Calu3 (cell line): ENCODE results near the gene ADAMTS17. TPM values are rescaled to one million over a fixed set of nuclear protein-coding genes. Genes with fewer than 3 reads are reported as not detected.

Experiments
- BruUV-seq: library from RNA; stranded (reverse); fragments of 400-500 nt; replicated peaks from 2 replicates; lab custom pipeline; 2021; lab: Mats Ljungman, UMichigan
- CTCF ChIA-PET: fragments of 300-600 bp; sonication (Branson Sonifier 250); formaldehyde crosslinking; loops from one replicate; lab custom pipeline; 2022; ENCODE audit warnings: antibody characterized with exemption; lab: Charles Lee
- DNase-seq: peaks from one replicate; pipeline ENCODE4 v3.0.0; 2022
- H3K27ac Mint-ChIP-seq: one replicate; pipeline ENCODE4 v1.8.0; 2022; ENCODE audit warnings: mixed read lengths; ENCODE audit not compliant: unreplicated experiment
- H3K27me3 Mint-ChIP-seq: one replicate; pipeline ENCODE4 v1.8.0; 2022; ENCODE audit warnings: mixed read lengths; ENCODE audit not compliant: unreplicated experiment
- H3K36me3 Mint-ChIP-seq: one replicate; pipeline ENCODE4 v1.8.0; 2022; ENCODE audit warnings: mild to moderate bottlenecking, moderate library complexity, mixed read lengths; ENCODE audit not compliant: insufficient read depth, unreplicated experiment
- H3K4me1 Mint-ChIP-seq: one replicate; pipeline ENCODE4 v1.8.0; 2022; ENCODE audit warnings: mild to moderate bottlenecking, low read depth, mixed read lengths; ENCODE audit not compliant: unreplicated experiment
- H3K4me3 Mint-ChIP-seq: one replicate; pipeline ENCODE4 v1.8.0; 2022; ENCODE audit warnings: mild to moderate bottlenecking, low read depth, moderate library complexity, mixed read lengths; ENCODE audit not compliant: unreplicated experiment
- H3K9me3 Mint-ChIP-seq: one replicate; pipeline ENCODE4 v1.8.0; 2022; ENCODE audit warnings: low read depth, mixed read lengths; ENCODE audit not compliant: unreplicated experiment
- intact Hi-C: fragments of 100-400 bp; cut with micrococcal nuclease; formaldehyde crosslinking; loops from one replicate; pipeline ENCODE4 v1.10.0; 2022; ENCODE audit not compliant: unreplicated experiment
- total RNA-seq: library from RNA; stranded (reverse); gene quantifications from 2 replicates; pipeline ENCODE4 v1.2.3, GENCODE V29; 2022
- TF ChIP-seq, protein P1 (sequence below): fragments of 200-600 bp; IDR thresholded peaks from one replicate; pipeline ENCODE4 v1.8.0; 2022; ENCODE audit warnings: antibody characterized with exemption; ENCODE audit not compliant: unreplicated experiment

The ADAMTS17 gene
- total RNA-seq, 1 experiment from 2014 or later: 3.5 TPM

DNA sequence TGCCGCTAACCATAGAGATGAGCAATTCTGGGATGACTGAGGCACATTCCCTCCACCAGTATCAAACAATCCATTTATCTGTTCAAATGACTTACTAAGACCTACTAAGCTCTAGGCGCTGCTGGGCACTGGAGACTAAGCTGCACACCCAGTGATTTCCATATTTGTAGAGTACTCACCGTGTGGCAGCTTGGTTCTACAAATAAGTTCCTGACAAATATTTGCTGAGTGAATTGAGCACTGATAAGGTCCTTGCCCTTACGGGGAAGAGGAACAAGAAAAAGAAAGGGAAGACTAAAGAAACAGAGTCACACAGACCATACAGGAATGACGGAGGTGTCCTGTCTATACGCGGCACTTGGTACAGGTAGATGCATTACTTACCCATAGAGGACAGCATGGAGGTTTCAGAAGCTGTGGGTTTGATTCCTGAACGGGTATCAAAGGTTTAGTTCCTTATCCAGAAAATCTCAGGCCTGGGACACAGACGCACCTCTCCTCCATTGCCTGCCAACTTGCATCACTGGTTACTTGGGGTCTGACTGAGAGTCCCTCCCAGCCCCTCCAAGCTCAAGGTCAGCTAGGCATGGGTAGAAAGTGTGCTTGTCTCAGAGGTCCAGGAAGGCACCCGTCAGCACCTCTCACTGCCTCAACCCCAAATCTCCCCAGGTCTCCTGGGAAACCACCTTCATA lies 310.0 kb downstream of the ADAMTS17 start:
- H3K4me1 Mint-ChIP-seq: no peaks in the 10 kb centered on the region
- no peak overlapping the region for H3K4me3 Mint-ChIP-seq
- no TSS peak for BruUV-seq
- no peaks in the 10 kb centered on the region for H3K27me3 Mint-ChIP-seq
- CTCF ChIA-PET: no interaction called here
- no peaks in the 10 kb centered on the region for H3K36me3 Mint-ChIP-seq
- no peak overlapping the region for H3K27ac Mint-ChIP-seq
- H3K9me3 Mint-ChIP-seq: peaks cover 21% of the 10 kb centered on the region
- DNase-seq: no peak
- TF ChIP-seq, protein P1, sequence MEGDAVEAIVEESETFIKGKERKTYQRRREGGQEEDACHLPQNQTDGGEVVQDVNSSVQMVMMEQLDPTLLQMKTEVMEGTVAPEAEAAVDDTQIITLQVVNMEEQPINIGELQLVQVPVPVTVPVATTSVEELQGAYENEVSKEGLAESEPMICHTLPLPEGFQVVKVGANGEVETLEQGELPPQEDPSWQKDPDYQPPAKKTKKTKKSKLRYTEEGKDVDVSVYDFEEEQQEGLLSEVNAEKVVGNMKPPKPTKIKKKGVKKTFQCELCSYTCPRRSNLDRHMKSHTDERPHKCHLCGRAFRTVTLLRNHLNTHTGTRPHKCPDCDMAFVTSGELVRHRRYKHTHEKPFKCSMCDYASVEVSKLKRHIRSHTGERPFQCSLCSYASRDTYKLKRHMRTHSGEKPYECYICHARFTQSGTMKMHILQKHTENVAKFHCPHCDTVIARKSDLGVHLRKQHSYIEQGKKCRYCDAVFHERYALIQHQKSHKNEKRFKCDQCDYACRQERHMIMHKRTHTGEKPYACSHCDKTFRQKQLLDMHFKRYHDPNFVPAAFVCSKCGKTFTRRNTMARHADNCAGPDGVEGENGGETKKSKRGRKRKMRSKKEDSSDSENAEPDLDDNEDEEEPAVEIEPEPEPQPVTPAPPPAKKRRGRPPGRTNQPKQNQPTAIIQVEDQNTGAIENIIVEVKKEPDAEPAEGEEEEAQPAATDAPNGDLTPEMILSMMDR: no peak
- intact Hi-C loops: no loop called here

DNA sequence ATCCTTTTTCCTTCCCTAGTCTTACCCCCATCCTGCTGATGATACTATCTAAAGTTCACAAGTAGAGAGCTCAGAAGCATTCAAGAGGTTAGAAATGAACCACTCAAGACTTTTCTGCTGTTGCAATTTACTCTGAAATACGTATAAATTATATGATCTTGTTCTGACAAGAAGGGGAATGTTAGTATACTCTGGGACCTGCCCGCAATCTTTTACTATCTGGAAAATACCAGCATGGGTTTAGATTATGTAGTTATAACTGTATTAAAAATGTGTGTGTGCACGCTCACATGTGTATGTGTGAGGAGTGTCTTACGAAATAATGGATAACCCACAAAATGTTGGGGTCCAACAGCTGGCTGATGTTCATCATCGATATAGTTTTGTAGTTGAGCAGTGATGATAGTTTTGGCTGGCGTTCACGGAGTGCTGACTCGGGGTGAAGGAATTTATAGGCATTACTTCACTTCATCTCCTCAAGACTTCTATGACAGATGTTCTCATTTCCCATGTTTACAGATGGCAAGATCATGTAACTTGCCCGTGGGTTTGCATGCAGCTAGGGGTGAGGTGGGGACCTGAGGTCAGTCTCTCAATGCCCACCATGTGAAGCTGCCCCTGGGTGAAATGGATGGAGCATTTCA lies 311.1 kb downstream of the ADAMTS17 start:
- CTCF ChIA-PET: no interaction called here
- Mint-ChIP-seq H3K27me3 (no peaks in the 10 kb centered on the region), H3K4me1 (no peaks in the 10 kb centered on the region), H3K27ac (no peak overlapping the region), H3K4me3 (no peak overlapping the region), H3K9me3 (peaks cover 19% of the 10 kb centered on the region), H3K36me3 (no peaks in the 10 kb centered on the region)
- DNase-seq: no peak
- TF ChIP-seq, protein P1: no peak
- intact Hi-C loops: no loop called here
- BruUV-seq: no TSS peak

DNA sequence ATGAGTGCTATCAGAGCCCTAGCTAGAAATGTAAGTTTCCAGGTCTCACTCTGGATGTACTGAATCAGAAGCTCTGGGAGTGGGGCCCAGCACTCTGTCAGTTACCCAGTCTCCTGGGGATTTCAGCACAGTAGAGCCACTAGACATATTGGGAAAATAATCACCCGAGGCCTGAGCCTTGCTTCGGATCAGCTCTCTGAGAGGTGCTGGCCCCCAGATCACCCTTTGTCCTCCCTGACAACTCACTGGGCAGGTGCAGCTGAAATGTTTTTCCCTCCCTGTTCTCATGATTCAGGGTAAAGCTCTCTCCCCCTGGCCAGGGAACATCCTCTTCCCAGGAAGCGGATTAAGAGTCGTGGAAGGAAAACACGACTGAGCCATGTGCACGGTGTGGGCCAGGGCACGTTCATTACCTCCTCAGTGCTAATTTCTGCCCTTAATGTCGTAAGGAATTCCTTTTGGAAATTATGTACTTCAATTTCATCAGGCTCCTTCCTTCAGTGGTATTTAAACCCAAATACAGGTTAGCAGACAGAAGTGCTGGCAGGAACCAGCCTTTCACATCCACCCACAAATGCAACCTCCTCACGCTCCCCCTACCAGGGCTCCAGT lies 311.8 kb downstream of the ADAMTS17 start:
- no peak overlapping the region for H3K27ac Mint-ChIP-seq
- H3K4me1 Mint-ChIP-seq: no peaks in the 10 kb centered on the region
- peaks cover 19% of the 10 kb centered on the region for H3K9me3 Mint-ChIP-seq
- no TSS peak for BruUV-seq
- CTCF ChIA-PET: no interaction called here
- H3K27me3 Mint-ChIP-seq: no peaks in the 10 kb centered on the region
- no peak for DNase-seq
- TF ChIP-seq, protein P1: no peak
- H3K4me3 Mint-ChIP-seq: no peak overlapping the region
- no peaks in the 10 kb centered on the region for H3K36me3 Mint-ChIP-seq
- intact Hi-C loops: no loop called here

DNA sequence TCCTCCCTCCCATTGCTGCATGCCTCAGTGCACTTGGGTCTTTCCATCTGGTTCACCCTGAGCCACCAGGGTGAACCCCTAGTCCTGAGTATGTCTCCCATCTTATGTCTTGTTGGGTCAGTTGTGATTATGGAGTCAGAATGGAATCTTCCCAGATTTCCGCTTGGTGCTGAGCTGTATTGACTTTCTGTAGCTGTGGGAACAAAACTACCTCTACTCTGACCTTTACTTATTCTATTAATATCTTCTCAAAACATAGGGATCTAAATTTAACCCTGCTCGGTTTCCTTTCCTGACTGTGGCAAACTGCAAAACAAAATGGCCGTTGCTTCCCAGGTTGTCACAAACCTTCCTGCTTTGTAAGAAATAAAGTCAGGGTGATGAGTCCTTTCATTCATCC lies 312.7 kb downstream of the ADAMTS17 start:
- Mint-ChIP-seq H3K4me3 (no peak overlapping the region), H3K27me3 (no peaks in the 10 kb centered on the region), H3K27ac (no peak overlapping the region), H3K36me3 (no peaks in the 10 kb centered on the region), H3K9me3 (peaks cover 22% of the 10 kb centered on the region), H3K4me1 (no peaks in the 10 kb centered on the region)
- DNase-seq: no peak
- TF ChIP-seq, protein P1: no peak
- intact Hi-C loops: no loop called here
- CTCF ChIA-PET: no interaction called here
- BruUV-seq: no TSS peak
